ENCODE measurements around the gene COL11A1.

DNA sequence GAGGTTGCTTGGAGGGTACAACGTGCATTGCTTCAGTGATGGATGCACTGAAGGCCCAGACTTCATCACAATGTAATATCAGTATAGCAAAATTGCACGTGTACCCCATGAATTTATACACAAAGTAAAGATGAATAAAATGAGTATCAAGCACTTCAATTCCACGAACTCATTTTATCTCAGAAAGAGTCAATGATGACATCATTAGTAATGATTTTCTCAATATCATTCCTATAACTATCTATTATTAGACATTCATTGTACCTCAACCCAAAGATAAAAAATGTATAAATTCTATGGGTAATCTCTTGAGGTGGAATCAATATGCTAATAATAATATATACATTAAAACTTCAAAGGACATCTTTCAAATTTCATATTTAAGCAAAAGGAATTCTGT, 208.4 kb downstream of the COL11A1 start:
- TF ChIP-seq, protein P1, sequence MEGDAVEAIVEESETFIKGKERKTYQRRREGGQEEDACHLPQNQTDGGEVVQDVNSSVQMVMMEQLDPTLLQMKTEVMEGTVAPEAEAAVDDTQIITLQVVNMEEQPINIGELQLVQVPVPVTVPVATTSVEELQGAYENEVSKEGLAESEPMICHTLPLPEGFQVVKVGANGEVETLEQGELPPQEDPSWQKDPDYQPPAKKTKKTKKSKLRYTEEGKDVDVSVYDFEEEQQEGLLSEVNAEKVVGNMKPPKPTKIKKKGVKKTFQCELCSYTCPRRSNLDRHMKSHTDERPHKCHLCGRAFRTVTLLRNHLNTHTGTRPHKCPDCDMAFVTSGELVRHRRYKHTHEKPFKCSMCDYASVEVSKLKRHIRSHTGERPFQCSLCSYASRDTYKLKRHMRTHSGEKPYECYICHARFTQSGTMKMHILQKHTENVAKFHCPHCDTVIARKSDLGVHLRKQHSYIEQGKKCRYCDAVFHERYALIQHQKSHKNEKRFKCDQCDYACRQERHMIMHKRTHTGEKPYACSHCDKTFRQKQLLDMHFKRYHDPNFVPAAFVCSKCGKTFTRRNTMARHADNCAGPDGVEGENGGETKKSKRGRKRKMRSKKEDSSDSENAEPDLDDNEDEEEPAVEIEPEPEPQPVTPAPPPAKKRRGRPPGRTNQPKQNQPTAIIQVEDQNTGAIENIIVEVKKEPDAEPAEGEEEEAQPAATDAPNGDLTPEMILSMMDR (IDR thresholded peaks at IDR 0.05) = no peak
- no peak for TF ChIP-seq POLR2A (IDR thresholded peaks at IDR 0.05)

Data from esophagus squamous epithelium (tissue), 4 donors.